WTC11 (cell line): ENCODE results near the gene DYSF. TPM values are rescaled to one million over a fixed set of nuclear protein-coding genes. Genes with fewer than 3 reads are reported as not detected.

ENCODE experiments used
- ATAC-seq: fragments of 200-7000 bp; cut with Tn5 transposase; 2 replicates; pipeline ENCODE4 v1.10.0; 2021; ENCODE audit warnings: mild to moderate bottlenecking, moderate library complexity
- CTCF ChIA-PET: fragments of 300-600 bp; sonication (Branson Sonifier 250); formaldehyde crosslinking; loops from one replicate; lab custom pipeline; 2021; ENCODE audit warnings: antibody characterized with exemption; lab: Charles Lee
- POLR2A ChIA-PET: fragments of 350-600 bp; sonication (Branson Sonifier 250); formaldehyde crosslinking; loops from one replicate; lab custom pipeline; 2021; ENCODE audit warnings: antibody characterized with exemption; lab: Charles Lee
- DNase-seq: peaks from one replicate; pipeline ENCODE4 v3.0.0; 2021; ENCODE audit warnings: low spot score
- H3K27ac Mint-ChIP-seq: 2 replicates; pipeline ENCODE4 v1.8.0; 2021; ENCODE audit warnings: mixed read lengths
- H3K27me3 Mint-ChIP-seq: 2 replicates; pipeline ENCODE4 v1.8.0; 2021; ENCODE audit warnings: low read depth, mild to moderate bottlenecking, moderate library complexity, mixed read lengths
- H3K36me3 Mint-ChIP-seq: 2 replicates; pipeline ENCODE4 v1.8.0; 2021; ENCODE audit warnings: mixed read lengths
- H3K4me1 Mint-ChIP-seq: 2 replicates; pipeline ENCODE4 v1.8.0; 2022; ENCODE audit warnings: mixed read lengths
- H3K4me3 Mint-ChIP-seq: 2 replicates; pipeline ENCODE4 v1.8.0; 2021; ENCODE audit warnings: mild to moderate bottlenecking, moderate library complexity, mixed read lengths
- H3K9me3 Mint-ChIP-seq: 2 replicates; pipeline ENCODE4 v1.8.0; 2021; ENCODE audit warnings: mixed read lengths
- AFF4 ChIP-seq: sonication (generic); formaldehyde crosslinking; IDR thresholded peaks from 2 replicates; pipeline ENCODE4 v1.8.1; 2023; ENCODE audit warnings: mild to moderate bottlenecking, missing genetic modification reagents, borderline replicate concordance
- CDX4 ChIP-seq: fragments of 250-450 bp; sonication (Bioruptor Pico); IDR thresholded peaks from 2 replicates; pipeline ENCODE4 v1.9.0; 2021; ENCODE audit warnings: moderate library complexity, mild to moderate bottlenecking, inconsistent platforms, borderline replicate concordance
- CTCF ChIP-seq: fragments of 200-600 bp; IDR thresholded peaks from 2 replicates; pipeline ENCODE4 v1.8.0; 2022; ENCODE audit warnings: antibody characterized with exemption
- ERG ChIP-seq: fragments of 250-450 bp; sonication (Bioruptor Pico); IDR thresholded peaks from 2 replicates; pipeline ENCODE4 v1.8.0; 2021; ENCODE audit warnings: mild to moderate bottlenecking
- ETV6 ChIP-seq: sonication (generic); formaldehyde crosslinking; IDR thresholded peaks from 2 replicates; pipeline ENCODE4 v1.8.1; 2022; ENCODE audit warnings: mild to moderate bottlenecking, missing genetic modification reagents
- GRHL2 ChIP-seq: fragments of 250-450 bp; sonication (Bioruptor Pico); IDR thresholded peaks from 2 replicates; pipeline ENCODE4 v1.8.0; 2022; ENCODE audit warnings: mild to moderate bottlenecking, moderate library complexity; ENCODE audit not compliant: insufficient replicate concordance, severe bottlenecking
- IRF2 ChIP-seq: sonication (generic); formaldehyde crosslinking; IDR thresholded peaks from 2 replicates; pipeline ENCODE4 v1.8.0; 2022; ENCODE audit warnings: low read depth, missing genetic modification reagents, borderline replicate concordance
- JUN ChIP-seq: sonication (generic); formaldehyde crosslinking; IDR thresholded peaks from 2 replicates; pipeline ENCODE4 v1.8.0; 2023; ENCODE audit warnings: mild to moderate bottlenecking, missing genetic modification reagents
- MLX ChIP-seq: sonication (generic); formaldehyde crosslinking; IDR thresholded peaks from 2 replicates; pipeline ENCODE4 v1.8.1; 2023; ENCODE audit warnings: mild to moderate bottlenecking, missing genetic modification reagents, moderate library complexity
- MXD4 ChIP-seq: fragments of 250-450 bp; sonication (Bioruptor Pico); IDR thresholded peaks from 2 replicates; pipeline ENCODE4 v1.8.0; 2021; ENCODE audit warnings: mild to moderate bottlenecking, moderate library complexity, borderline replicate concordance
- MYBL2 ChIP-seq: sonication (generic); formaldehyde crosslinking; IDR thresholded peaks from 2 replicates; pipeline ENCODE4 v1.8.1; 2023; ENCODE audit warnings: mild to moderate bottlenecking, moderate library complexity, missing genetic modification reagents
- NFATC4 ChIP-seq: fragments of 250-450 bp; sonication (Bioruptor Pico); IDR thresholded peaks from 2 replicates; pipeline ENCODE4 v1.9.0; 2021; ENCODE audit warnings: mild to moderate bottlenecking
- OVOL2 ChIP-seq: fragments of 250-450 bp; sonication (Bioruptor Pico); IDR thresholded peaks from 2 replicates; pipeline ENCODE4 v1.9.0; 2021; ENCODE audit warnings: mild to moderate bottlenecking, borderline replicate concordance
- PRDM15 ChIP-seq: sonication (generic); formaldehyde crosslinking; IDR thresholded peaks from 2 replicates; pipeline ENCODE4 v1.8.0; 2022; ENCODE audit warnings: missing genetic modification reagents
- ZNF121 ChIP-seq: sonication (generic); formaldehyde crosslinking; IDR thresholded peaks from 2 replicates; pipeline ENCODE4 v1.8.0; 2023; ENCODE audit warnings: missing genetic modification reagents
- ZNF281 ChIP-seq: sonication (generic); formaldehyde crosslinking; IDR thresholded peaks from 2 replicates; pipeline ENCODE4 v1.8.0; 2023; ENCODE audit warnings: mild to moderate bottlenecking, missing genetic modification reagents
- total RNA-seq: library from RNA; stranded (reverse); gene quantifications from 3 replicates; pipeline ENCODE4 v1.2.3, GENCODE V29; 2021

The DYSF gene
- total RNA-seq, 1 experiment from 2014 or later = 14.8 TPM

- no peak for DNase-seq
- Mint-ChIP-seq H3K4me3 (no peak overlapping the region), H3K27ac (no peak overlapping the region), H3K4me1 (peaks cover 16% of the 10 kb centered on the region), H3K36me3 (no peaks in the 10 kb centered on the region), H3K27me3 (no peaks in the 10 kb centered on the region), H3K9me3 (no peaks in the 10 kb centered on the region)
- POLR2A ChIA-PET = no interaction called here
- ATAC-seq = no peak
- TF ChIP-seq MXD4 = no peak
- TF ChIP-seq OVOL2 (CRISPR knock-in tag) = no peak
- TF ChIP-seq JUN (CRISPR knock-in tag) = no peak
- no peak for TF ChIP-seq AFF4
- TF ChIP-seq ZNF121 = no peak
- TF ChIP-seq IRF2 (CRISPR knock-in tag) = no peak
- no peak for TF ChIP-seq ZNF281 (CRISPR knock-in tag)
- TF ChIP-seq MLX (CRISPR knock-in tag) = no peak
- TF ChIP-seq PRDM15 (CRISPR knock-in tag) = no peak
- TF ChIP-seq CTCF = no peak
- CTCF ChIA-PET = interaction anchor here (1.2 to 1.4 kb wide), 2 partner anchors 14 to 237 kb away, joined by 3 to 4 read pairs; no protein-coding TSS in a partner anchor
Measured at GRCh38 chr2:71560638-71561011, 107.3 kb downstream of the DYSF start.

GRCh38 chr2:71561441-71562267, 108.3 kb downstream of the DYSF start:
- Mint-ChIP-seq H3K27ac (peak overlapping the region; percentile 63; the same call in 1 of the 2 replicates), H3K4me1 (peaks cover 16% of the 10 kb centered on the region), H3K4me3 (no peak overlapping the region), H3K9me3 (no peaks in the 10 kb centered on the region), H3K27me3 (no peaks in the 10 kb centered on the region), H3K36me3 (no peaks in the 10 kb centered on the region)
- no peak for DNase-seq
- no peak for ATAC-seq
- TF ChIP-seq MYBL2 (CRISPR knock-in tag) (no peak), CDX4 (CRISPR knock-in tag) (no peak), GRHL2 (no peak), ERG (no peak), ETV6 (CRISPR knock-in tag) (no peak), MXD4 (no peak), NFATC4 (CRISPR knock-in tag) (no peak)
- ChIA-PET POLR2A (no interaction called here), CTCF (interaction anchor here (1.2 kb wide), 1 partner anchor 15 kb away, joined by 4 read pairs; no protein-coding TSS in a partner anchor)
